ENCODE measurements around the gene AURKA.

Gene AURKA

DNA sequence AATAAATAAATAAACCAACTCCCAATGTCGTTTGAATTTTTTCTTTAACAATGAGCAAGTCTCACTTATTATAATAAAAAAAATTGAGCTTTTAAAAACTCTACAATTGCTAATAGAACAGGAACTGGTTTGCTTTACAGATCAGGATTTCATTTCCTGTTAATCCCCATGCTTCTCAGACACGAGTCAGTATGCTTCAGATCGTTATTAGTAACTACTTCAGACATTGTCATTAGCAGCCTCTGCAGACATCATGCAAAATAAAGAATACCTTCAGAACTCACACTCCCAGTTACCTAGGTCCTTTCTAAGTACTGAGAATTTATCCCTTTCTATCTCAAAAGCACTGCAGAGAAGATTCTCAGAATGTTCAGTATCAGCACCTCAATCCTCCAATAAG is 43.3 kb downstream of the AURKA start:
- H3K36me3 ChIP-seq (ENCODE audit: low read length): no peaks in the 10 kb centered on the region
- no peaks in the 10 kb centered on the region for H3K79me2 ChIP-seq (ENCODE audit: insufficient read depth, low read length)
- no peaks in the 10 kb centered on the region for H3F3A ChIP-seq (ENCODE audit: insufficient read depth)
- H3K27me3 ChIP-seq (ENCODE audit: low read length): no peaks in the 10 kb centered on the region
- no peak overlapping the region for H3K4me3 ChIP-seq (ENCODE audit: insufficient read depth, low read length, poor library complexity, severe bottlenecking)
- TF ChIP-seq, protein P1, sequence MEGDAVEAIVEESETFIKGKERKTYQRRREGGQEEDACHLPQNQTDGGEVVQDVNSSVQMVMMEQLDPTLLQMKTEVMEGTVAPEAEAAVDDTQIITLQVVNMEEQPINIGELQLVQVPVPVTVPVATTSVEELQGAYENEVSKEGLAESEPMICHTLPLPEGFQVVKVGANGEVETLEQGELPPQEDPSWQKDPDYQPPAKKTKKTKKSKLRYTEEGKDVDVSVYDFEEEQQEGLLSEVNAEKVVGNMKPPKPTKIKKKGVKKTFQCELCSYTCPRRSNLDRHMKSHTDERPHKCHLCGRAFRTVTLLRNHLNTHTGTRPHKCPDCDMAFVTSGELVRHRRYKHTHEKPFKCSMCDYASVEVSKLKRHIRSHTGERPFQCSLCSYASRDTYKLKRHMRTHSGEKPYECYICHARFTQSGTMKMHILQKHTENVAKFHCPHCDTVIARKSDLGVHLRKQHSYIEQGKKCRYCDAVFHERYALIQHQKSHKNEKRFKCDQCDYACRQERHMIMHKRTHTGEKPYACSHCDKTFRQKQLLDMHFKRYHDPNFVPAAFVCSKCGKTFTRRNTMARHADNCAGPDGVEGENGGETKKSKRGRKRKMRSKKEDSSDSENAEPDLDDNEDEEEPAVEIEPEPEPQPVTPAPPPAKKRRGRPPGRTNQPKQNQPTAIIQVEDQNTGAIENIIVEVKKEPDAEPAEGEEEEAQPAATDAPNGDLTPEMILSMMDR (IDR thresholded peaks at IDR 0.05; ENCODE audit: insufficient read depth, low read length, poor library complexity, severe bottlenecking): no peak
- TF ChIP-seq EZH2phosphoT487 (conservative IDR thresholded peaks at IDR 0.05; ENCODE audit: low read length): no peak
- no peak overlapping the region for H3K9ac ChIP-seq (ENCODE audit: low read length)
- H2AFZ ChIP-seq (ENCODE audit: low read depth, low read length, severe bottlenecking): no peak overlapping the region
- H4K20me1 ChIP-seq (ENCODE audit: low read depth, low read length): no peaks in the 10 kb centered on the region
- H3K9me2 ChIP-seq (replicated peaks; ENCODE audit: insufficient read depth, low read length): no peaks in the 10 kb centered on the region
- no peak overlapping the region for H3K27ac ChIP-seq (ENCODE audit: low read depth, low read length)
- no peak overlapping the region for H3K4me2 ChIP-seq (ENCODE audit: low read depth, low read length, poor library complexity, severe bottlenecking)
- no peaks in the 10 kb centered on the region for H3K9me3 ChIP-seq (ENCODE audit: insufficient read depth, low read length)

DNA sequence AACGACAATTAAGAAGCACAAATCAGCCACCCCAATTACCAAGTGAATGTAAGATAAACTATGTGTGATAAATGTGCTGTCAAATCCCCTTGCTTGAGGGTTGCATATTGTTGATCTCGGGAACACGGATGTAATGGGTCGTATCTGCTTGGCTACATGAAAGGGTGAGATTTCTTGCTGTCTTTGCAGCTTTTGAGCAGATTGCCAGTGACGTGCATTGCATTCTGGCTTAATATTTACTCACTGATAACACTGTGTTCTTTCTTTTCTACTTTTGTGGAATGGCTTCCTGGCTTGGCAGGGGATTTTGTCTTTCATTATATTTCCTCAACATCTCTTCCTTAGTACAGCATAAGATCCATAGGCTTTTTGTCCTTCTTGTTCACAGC is 43.7 kb downstream of the AURKA start:
- Histone ChIP-seq H3K9me3 (ENCODE audit: insufficient read depth, low read length) (no peaks in the 10 kb centered on the region), H3K9ac (ENCODE audit: low read length) (no peak overlapping the region), H3K27me3 (ENCODE audit: low read length) (no peaks in the 10 kb centered on the region), H4K20me1 (ENCODE audit: low read depth, low read length) (no peaks in the 10 kb centered on the region), H3F3A (ENCODE audit: insufficient read depth) (no peaks in the 10 kb centered on the region), H3K9me2 (replicated peaks; ENCODE audit: insufficient read depth, low read length) (no peaks in the 10 kb centered on the region), H3K4me2 (ENCODE audit: low read depth, low read length, poor library complexity, severe bottlenecking) (no peak overlapping the region), H2AFZ (ENCODE audit: low read depth, low read length, severe bottlenecking) (no peak overlapping the region), H3K27ac (ENCODE audit: low read depth, low read length) (no peak overlapping the region), H3K4me3 (ENCODE audit: insufficient read depth, low read length, poor library complexity, severe bottlenecking) (no peak overlapping the region), H3K36me3 (ENCODE audit: low read length) (no peaks in the 10 kb centered on the region), H3K79me2 (ENCODE audit: insufficient read depth, low read length) (no peaks in the 10 kb centered on the region)
- TF ChIP-seq, protein P1 (IDR thresholded peaks at IDR 0.05; ENCODE audit: insufficient read depth, low read length, poor library complexity, severe bottlenecking): no peak
- TF ChIP-seq EZH2phosphoT487 (conservative IDR thresholded peaks at IDR 0.05; ENCODE audit: low read length): no peak

DNA sequence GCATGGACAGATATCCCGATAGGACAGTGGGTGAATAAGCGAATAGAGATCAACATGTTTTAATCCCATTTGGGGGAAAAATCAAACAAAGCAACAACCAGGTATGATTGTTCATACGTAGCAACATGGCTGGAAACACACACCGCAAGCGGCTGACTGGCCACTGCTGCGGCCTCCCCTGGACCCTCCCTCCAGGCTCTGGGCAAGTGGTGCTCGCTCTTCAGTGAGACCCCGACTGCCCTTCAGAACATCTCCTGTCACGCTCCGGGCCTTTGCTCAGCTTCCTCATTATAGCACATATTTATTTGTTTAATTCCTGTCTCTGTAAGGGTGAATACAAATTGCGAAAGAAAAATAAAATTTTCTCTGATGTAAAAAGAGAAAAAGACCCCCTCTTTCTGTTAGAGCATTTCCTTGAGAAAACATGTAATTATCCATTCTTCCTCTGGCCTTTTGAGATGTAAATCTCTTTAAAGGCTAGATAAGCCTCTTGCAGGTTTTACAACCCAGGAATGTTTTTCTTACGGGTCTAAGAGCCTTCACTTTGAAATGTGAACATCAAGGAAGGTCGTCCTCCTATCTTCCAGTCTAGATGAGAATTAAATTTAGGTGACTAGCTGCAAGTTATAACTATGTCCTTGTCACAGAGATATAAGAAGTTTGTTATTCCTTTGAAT is 44.2 kb downstream of the AURKA start:
- TF ChIP-seq, protein P1 (IDR thresholded peaks at IDR 0.05; ENCODE audit: insufficient read depth, low read length, poor library complexity, severe bottlenecking): no peak
- no peak for TF ChIP-seq EZH2phosphoT487 (conservative IDR thresholded peaks at IDR 0.05; ENCODE audit: low read length)
- Histone ChIP-seq H3K4me2 (ENCODE audit: low read depth, low read length, poor library complexity, severe bottlenecking) (no peak overlapping the region), H3K4me3 (ENCODE audit: insufficient read depth, low read length, poor library complexity, severe bottlenecking) (no peak overlapping the region), H3K27me3 (ENCODE audit: low read length) (no peaks in the 10 kb centered on the region), H3K27ac (ENCODE audit: low read depth, low read length) (no peak overlapping the region), H3K79me2 (ENCODE audit: insufficient read depth, low read length) (no peaks in the 10 kb centered on the region), H3F3A (ENCODE audit: insufficient read depth) (no peaks in the 10 kb centered on the region), H3K9me2 (replicated peaks; ENCODE audit: insufficient read depth, low read length) (no peaks in the 10 kb centered on the region), H2AFZ (ENCODE audit: low read depth, low read length, severe bottlenecking) (no peak overlapping the region), H3K9ac (ENCODE audit: low read length) (no peak overlapping the region), H3K36me3 (ENCODE audit: low read length) (no peaks in the 10 kb centered on the region), H4K20me1 (ENCODE audit: low read depth, low read length) (no peaks in the 10 kb centered on the region), H3K9me3 (ENCODE audit: insufficient read depth, low read length) (no peaks in the 10 kb centered on the region)

Data from SU-DHL-6 (cell line).